Pancreas (tissue), 10 donors: ENCODE results near the gene RIN3. TPM values are rescaled to one million over a fixed set of nuclear protein-coding genes. Genes with fewer than 3 reads are reported as not detected.

Experiments used
- ATAC-seq, 4 donors: fragments of 200-7000 bp; cut with Tn5 transposase; one replicate each; pipeline versions ENCODE4 v1.8.0 to v1.9.1; 2020; ENCODE audit warnings: mild to moderate bottlenecking in 4 of 4, moderate library complexity in 4 of 4
- DNase-seq, 6 donors: peaks; one replicate each; pipeline ENCODE4 v3.0.0-alpha.2; 2020
- FAIRE-seq: peaks from 2 replicates; lab custom pipeline; 2012; peaks lifted over from hg19 to GRCh38; lab: Jason Lieb, UNC
- H3K27ac ChIP-seq, 4 donors: fragments of 200-600 bp; sonication (generic); 1 replicate in 3 of 4; 2 replicates in 1 of 4; pipeline versions ENCODE4 v1.5.0 to v1.8.0; 2020
- H3K27me3 ChIP-seq, 4 donors: fragments of 200-600 bp; one replicate each; pipeline ENCODE4 v1.8.0; 2021
- H3K36me3 ChIP-seq, 3 donors: fragments of 200-600 bp; sonication (generic) in 1 of 3; one replicate each; pipeline versions ENCODE4 v1.5.0 to v1.8.0; 2020 to 2021
- H3K4me1 ChIP-seq, 3 donors: fragments of 200-600 bp; one replicate each; pipeline ENCODE4 v1.8.0; 2021
- H3K4me3 ChIP-seq, 4 donors: fragments of 200-600 bp; sonication (generic) in 2 of 4; one replicate each; pipeline versions ENCODE4 v1.5.0 to v1.8.0; 2020 to 2021
- H3K9me3 ChIP-seq, 4 donors: fragments of 200-600 bp; one replicate each; pipeline ENCODE4 v1.8.0; 2021
- WGBS, 2 donors: extraction: QIAGEN DNeasy Blood & Tissue Kit; methylation state at CpG; one replicate each; pipeline ENCODE4 v1.1.7; 2013; 5-methylcytosine and 5-hydroxymethylcytosine counted together
- intact Hi-C, 3 donors: fragments of 100-400 bp; cut with DNase I; formaldehyde crosslinking; loops; one replicate each; pipeline versions ENCODE4 v1.11.1 to v1.14.2; 2022
- polyA plus RNA-seq, 2 donors: library from polyadenylated mRNA; stranded (reverse); fragments of 200-250 nt; gene quantifications; one replicate each; pipeline ENCODE4 v1.2.3, GENCODE V29; 2013
- total RNA-seq, 6 donors: library from RNA; stranded (reverse); fragmentation: NEBNext Ultra II Directional in 4 of 6; extraction: Animal tissue kit (Norgen Biotek cat#: 25700) in 4 of 6; gene quantifications; one replicate each; pipeline versions ENCODE4 v1.2.1 to v1.2.4, GENCODE V29; 2021 to 2023
- TF ChIP-seq, protein P1 (sequence below), 4 donors: fragments of 200-600 bp; sonication (generic) in 3 of 4; IDR thresholded peaks; one replicate each; pipeline versions ENCODE4 v1.5.0 to v1.8.0; 2021; ENCODE audit warnings: antibody characterized with exemption in 4 of 4
- donor health status: healthy with polysubstance abuse.
- donor health status: DM: no; HTN: no; CAD: no; lungs with moderate emphysema.
- donor health status: DM: no; HTN: no; CAD: no.
- donor health status: control.
- donor health status: control.
- donor health status: Bipolar disorder and iron deficiency.
- donor health status: DM: yes; HTN: yes; CAD: no.
- donor health status: DM: no; HTN: no; CAD: no.
- donor health status: DM: no; HTN: no; CAD: no.
- donor health status: DM: yes; HTN: yes; CAD: no.

RIN3 gene
- total and polyA plus RNA-seq, 8 donors: 1.1 to 9.0 (median 2.3) TPM

- peak in 1 of 4 donors; percentile 59 for ATAC-seq
- Histone ChIP-seq H3K4me3 (no peak overlapping the region), H3K4me1 (no peaks in the 10 kb centered on the region), H3K27ac (no peak overlapping the region), H3K27me3 (no peaks in the 10 kb centered on the region), H3K9me3 (no peaks in the 10 kb centered on the region), H3K36me3 (no peaks in the 10 kb centered on the region)
- FAIRE-seq: no peak
- 59 to 73% methylated on average over 4 of the region's 4 CpGs for WGBS, 2 donors
- intact Hi-C loops: no loop called here
- TF ChIP-seq, protein P1, sequence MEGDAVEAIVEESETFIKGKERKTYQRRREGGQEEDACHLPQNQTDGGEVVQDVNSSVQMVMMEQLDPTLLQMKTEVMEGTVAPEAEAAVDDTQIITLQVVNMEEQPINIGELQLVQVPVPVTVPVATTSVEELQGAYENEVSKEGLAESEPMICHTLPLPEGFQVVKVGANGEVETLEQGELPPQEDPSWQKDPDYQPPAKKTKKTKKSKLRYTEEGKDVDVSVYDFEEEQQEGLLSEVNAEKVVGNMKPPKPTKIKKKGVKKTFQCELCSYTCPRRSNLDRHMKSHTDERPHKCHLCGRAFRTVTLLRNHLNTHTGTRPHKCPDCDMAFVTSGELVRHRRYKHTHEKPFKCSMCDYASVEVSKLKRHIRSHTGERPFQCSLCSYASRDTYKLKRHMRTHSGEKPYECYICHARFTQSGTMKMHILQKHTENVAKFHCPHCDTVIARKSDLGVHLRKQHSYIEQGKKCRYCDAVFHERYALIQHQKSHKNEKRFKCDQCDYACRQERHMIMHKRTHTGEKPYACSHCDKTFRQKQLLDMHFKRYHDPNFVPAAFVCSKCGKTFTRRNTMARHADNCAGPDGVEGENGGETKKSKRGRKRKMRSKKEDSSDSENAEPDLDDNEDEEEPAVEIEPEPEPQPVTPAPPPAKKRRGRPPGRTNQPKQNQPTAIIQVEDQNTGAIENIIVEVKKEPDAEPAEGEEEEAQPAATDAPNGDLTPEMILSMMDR (IDR thresholded peaks at IDR 0.05): no peak
- no peak for DNase-seq
These were observed 9.7 kb upstream of the RIN3 start for GRCh38 chr14:92503756-92504491.

- 73 to 80% methylated on average over 5 of the region's 5 CpGs for WGBS, 2 donors
- FAIRE-seq: no peak
- ATAC-seq: no peak
- H3K27me3 ChIP-seq: no peaks in the 10 kb centered on the region
- H3K4me1 ChIP-seq: no peaks in the 10 kb centered on the region
- no peak overlapping the region for H3K27ac ChIP-seq
- intact Hi-C loops: no loop called here
- TF ChIP-seq, protein P1 (IDR thresholded peaks at IDR 0.05): no peak
- H3K4me3 ChIP-seq: no peak overlapping the region
- no peaks in the 10 kb centered on the region for H3K9me3 ChIP-seq
- DNase-seq: no peak
- no peaks in the 10 kb centered on the region for H3K36me3 ChIP-seq
These were observed 7.8 kb upstream of the RIN3 start for GRCh38 chr14:92505826-92506225.

DNA sequence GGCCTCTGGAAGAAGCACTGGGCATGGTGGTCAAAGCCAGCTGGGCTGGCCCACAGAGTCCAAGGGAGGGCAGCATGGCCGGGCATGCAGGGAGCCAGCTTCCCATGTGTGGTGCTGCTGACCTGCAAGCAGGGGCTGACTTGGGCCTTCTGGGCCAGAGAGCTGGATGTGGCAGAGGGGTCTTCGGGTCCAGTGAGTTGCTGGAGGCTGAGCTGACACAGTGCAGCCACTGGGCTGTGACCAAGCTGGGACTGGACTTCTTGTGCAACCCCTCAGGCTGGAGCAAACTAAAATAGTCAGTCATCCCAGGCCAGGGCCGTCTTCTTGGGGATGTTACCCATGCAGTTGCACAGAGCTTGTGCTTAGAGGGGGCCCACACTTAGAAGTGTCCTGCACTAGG lies 7.3 kb upstream of the RIN3 start:
- intact Hi-C loops: no loop called here
- FAIRE-seq: no peak
- no peak for ATAC-seq

GRCh38 chr14:92507174-92507768 lies 6.3 kb upstream of the RIN3 start:
- H3K27me3 ChIP-seq: no peaks in the 10 kb centered on the region
- H3K9me3 ChIP-seq: no peaks in the 10 kb centered on the region
- 58% methylated on average over 4 of the region's 4 CpGs for WGBS, 2 donors
- TF ChIP-seq, protein P1 (IDR thresholded peaks at IDR 0.05): no peak
- H3K36me3 ChIP-seq: no peaks in the 10 kb centered on the region
- no peak overlapping the region for H3K27ac ChIP-seq
- peak in 2 of 4 donors; percentile 41 to 64 for ATAC-seq
- H3K4me1 ChIP-seq: no peaks in the 10 kb centered on the region
- no peak overlapping the region for H3K4me3 ChIP-seq
- no peak for FAIRE-seq
- DNase-seq: no peak
- intact Hi-C loops: no loop called here

More for the DNA sequence above, 7.3 kb upstream of the RIN3 start:
- no peak overlapping the region for H3K27ac ChIP-seq
- H3K4me3 ChIP-seq: no peak overlapping the region
- no peak for DNase-seq
- no peaks in the 10 kb centered on the region for H3K36me3 ChIP-seq
- WGBS, 2 donors: 55 to 68% methylated on average over 3 of the region's 3 CpGs
- TF ChIP-seq, protein P1 (IDR thresholded peaks at IDR 0.05): no peak
- H3K27me3 ChIP-seq: no peaks in the 10 kb centered on the region
- no peaks in the 10 kb centered on the region for H3K9me3 ChIP-seq
- no peaks in the 10 kb centered on the region for H3K4me1 ChIP-seq

DNA sequence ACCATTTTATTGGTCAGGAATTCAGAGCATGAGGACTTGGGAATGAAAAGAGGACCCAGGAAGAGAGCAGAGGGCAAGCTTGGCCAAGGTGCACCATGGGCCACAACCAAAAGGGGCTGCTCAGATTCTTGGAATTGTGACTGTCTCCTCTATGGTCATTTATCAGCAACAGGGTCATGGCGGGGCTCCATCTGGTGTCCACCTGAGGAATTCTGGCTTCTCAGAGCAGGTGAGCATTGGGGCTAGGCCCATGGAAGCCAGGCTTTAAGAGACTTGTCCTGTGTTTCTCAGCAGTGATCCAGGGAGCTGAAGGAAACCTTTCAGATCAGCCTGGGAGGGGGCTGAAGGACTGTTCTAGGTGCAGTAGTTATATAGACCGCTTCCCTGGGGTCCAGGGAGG lies 2.6 kb upstream of the RIN3 start:
- 73 to 85% methylated on average over 2 of the region's 2 CpGs for WGBS, 2 donors
- Histone ChIP-seq H3K27ac (no peak overlapping the region), H3K27me3 (peaks cover 0 to 3% (median 0%) of the 10 kb centered on the region in 4 donors), H3K9me3 (no peaks in the 10 kb centered on the region), H3K36me3 (no peaks in the 10 kb centered on the region), H3K4me1 (no peaks in the 10 kb centered on the region), H3K4me3 (no peak overlapping the region)
- intact Hi-C loops: no loop called here
- TF ChIP-seq, protein P1 (IDR thresholded peaks at IDR 0.05): no peak
- no peak for DNase-seq
- no peak for ATAC-seq
- FAIRE-seq: no peak
